Caco-2 (cell line): ENCODE results near the gene EZH2. TPM values are rescaled to one million over a fixed set of nuclear protein-coding genes. Genes with fewer than 3 reads are reported as not detected.

Experiments used
- BruUV-seq: library from RNA; stranded (reverse); fragments of 400-500 nt; replicated peaks from 2 replicates; lab custom pipeline; 2021; lab: Mats Ljungman, UMichigan
- CTCF ChIA-PET: fragments of 300-600 bp; sonication (Branson Sonifier 250); formaldehyde crosslinking; loops from one replicate; lab custom pipeline; 2022; ENCODE audit warnings: antibody characterized with exemption; lab: Charles Lee
- POLR2A ChIA-PET: fragments of 300-600 bp; sonication (Branson Sonifier 250); formaldehyde crosslinking; loops from one replicate; lab custom pipeline; 2022; ENCODE audit warnings: antibody characterized with exemption; lab: Charles Lee
- DNase-seq, 2 experiments: peaks; one replicate each; pipeline versions ENCODE4 v3.0.0 to v3.0.0-alpha.2; 2020 to 2022
- H3K27me3 ChIP-seq: replicated peaks from 2 replicates; pipeline ENCODE4 v1.6.0; 2011; ENCODE audit warnings: low read length; ENCODE audit not compliant: control insufficient read depth, insufficient read depth
- H3K36me3 ChIP-seq: 2 replicates; pipeline ENCODE4 v1.5.1; 2011; ENCODE audit warnings: low read length; ENCODE audit not compliant: control insufficient read depth, insufficient read depth
- H3K4me1 ChIP-seq: fragments of 250-450 bp; sonication (Bioruptor Pico); 2 replicates; pipeline ENCODE4 v1.5.1; 2020; ENCODE audit warnings: mild to moderate bottlenecking
- H3K4me3 ChIP-seq: 2 replicates; pipeline ENCODE4 v1.5.1; 2011; ENCODE audit warnings: low read depth, mild to moderate bottlenecking, control low read depth, low read length
- H3K9me3 ChIP-seq: fragments of 250-450 bp; sonication (Bioruptor Pico); 2 replicates; pipeline ENCODE4 v1.5.1; 2020; ENCODE audit warnings: mild to moderate bottlenecking, moderate library complexity
- H3K27ac Mint-ChIP-seq: one replicate; pipeline ENCODE4 v1.8.0; 2022; ENCODE audit warnings: mixed read lengths; ENCODE audit not compliant: unreplicated experiment
- H3K27me3 Mint-ChIP-seq: one replicate; pipeline ENCODE4 v1.8.0; 2022; ENCODE audit warnings: mixed read lengths; ENCODE audit not compliant: insufficient read depth, unreplicated experiment
- H3K36me3 Mint-ChIP-seq: one replicate; pipeline ENCODE4 v1.8.0; 2022; ENCODE audit warnings: mild to moderate bottlenecking, mixed read lengths; ENCODE audit not compliant: insufficient read depth, unreplicated experiment
- H3K4me1 Mint-ChIP-seq: one replicate; pipeline ENCODE4 v1.8.0; 2022; ENCODE audit warnings: low read depth, mixed read lengths; ENCODE audit not compliant: unreplicated experiment
- H3K4me3 Mint-ChIP-seq: one replicate; pipeline ENCODE4 v1.8.0; 2022; ENCODE audit warnings: mild to moderate bottlenecking, moderate library complexity, mixed read lengths; ENCODE audit not compliant: unreplicated experiment
- H3K9me3 Mint-ChIP-seq: one replicate; pipeline ENCODE4 v1.8.0; 2022; ENCODE audit warnings: mixed read lengths; ENCODE audit not compliant: unreplicated experiment
- CTCF ChIP-seq, 2 experiments: fragments of 200-600 bp in 1 of 2; IDR thresholded peaks; 1 replicate in 1 of 2; 2 replicates in 1 of 2; pipeline versions ENCODE4 v1.5.1 to v1.8.0; 2011 to 2022; ENCODE audit warnings: antibody characterized with exemption in 1 of 2, control low read depth in 1 of 2, inconsistent platforms in 1 of 2, low read depth in 1 of 2, low read length in 1 of 2, mild to moderate bottlenecking in 1 of 2, moderate library complexity in 1 of 2; ENCODE audit not compliant: insufficient read depth in 1 of 2, severe bottlenecking in 1 of 2, unreplicated experiment in 1 of 2
- intact Hi-C: fragments of 100-400 bp; cut with micrococcal nuclease; formaldehyde crosslinking; loops from one replicate; pipeline ENCODE4 v1.10.0; 2022; ENCODE audit not compliant: unreplicated experiment
- total RNA-seq: library from RNA; stranded (reverse); gene quantifications from 2 replicates; pipeline ENCODE4 v1.2.3, GENCODE V29; 2022

Gene EZH2
- total RNA-seq, 1 experiment from 2014 or later: 63.7 TPM

- H3K4me3 Mint-ChIP-seq: peak overlapping the region; percentile 95
- no peak for TF ChIP-seq CTCF (IDR thresholded peaks at IDR 0.05; ENCODE audit: insufficient read depth in 1 of 2, low read depth in 1 of 2, low read length in 1 of 2, severe bottlenecking in 1 of 2, unreplicated experiment in 1 of 2)
- H3K4me1 Mint-ChIP-seq: no peaks in the 10 kb centered on the region
- H3K36me3 Mint-ChIP-seq: peaks cover 29% of the 10 kb centered on the region
- H3K27me3 Mint-ChIP-seq: no peaks in the 10 kb centered on the region
- no peak for DNase-seq
- Histone ChIP-seq H3K36me3 (no peaks in the 10 kb centered on the region), H3K4me3 (peak overlapping the region; percentile 98; the same call in 1 of the 2 replicates), H3K9me3 (no peaks in the 10 kb centered on the region), H3K4me1 (peaks cover 6% of the 10 kb centered on the region; the same call in 1 of the 2 replicates), H3K27me3 (no peaks in the 10 kb centered on the region)
- POLR2A ChIA-PET: no interaction called here
- H3K9me3 Mint-ChIP-seq: no peaks in the 10 kb centered on the region
- no peak overlapping the region for H3K27ac Mint-ChIP-seq
- CTCF ChIA-PET: no interaction called here
- BruUV-seq: TSS peak; percentile 32
- intact Hi-C loops: loop anchor here (10.0 kb wide), 1 partner anchor 187 kb away; the partner anchor contains the start of gene CUL1
Observed at GRCh38 chr7:148882192-148882591, 1.9 kb downstream of the EZH2 start.

DNA sequence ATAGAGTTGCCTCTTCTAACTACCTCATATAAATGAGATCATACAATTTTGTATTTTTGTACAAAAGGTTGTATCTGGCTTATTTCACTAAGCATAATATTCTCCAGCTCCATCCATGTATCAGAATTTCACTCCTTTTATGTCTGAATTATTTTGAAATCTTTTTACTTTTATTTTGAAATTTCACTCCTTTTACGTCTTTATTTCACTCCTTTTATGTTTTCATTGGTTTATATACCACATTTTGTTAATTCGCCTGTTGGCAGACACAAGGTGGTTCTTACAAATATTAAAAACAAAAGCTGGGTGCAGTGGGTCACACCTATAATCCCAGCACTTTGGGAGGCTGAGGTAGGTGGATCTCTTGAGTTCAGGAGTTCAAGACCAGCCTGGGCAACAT lies 5.8 kb downstream of the EZH2 start:
- Mint-ChIP-seq H3K4me1 (no peaks in the 10 kb centered on the region), H3K4me3 (no peak overlapping the region), H3K36me3 (peaks cover 5% of the 10 kb centered on the region), H3K27me3 (no peaks in the 10 kb centered on the region), H3K27ac (no peak overlapping the region), H3K9me3 (no peaks in the 10 kb centered on the region)
- Histone ChIP-seq H3K9me3 (no peaks in the 10 kb centered on the region), H3K27me3 (no peaks in the 10 kb centered on the region), H3K4me3 (no peak overlapping the region), H3K4me1 (no peaks in the 10 kb centered on the region), H3K36me3 (no peaks in the 10 kb centered on the region)
- no TSS peak for BruUV-seq
- ChIA-PET POLR2A (no interaction called here), CTCF (no interaction called here)
- intact Hi-C loops: no loop called here
- TF ChIP-seq CTCF (IDR thresholded peaks at IDR 0.05; ENCODE audit: insufficient read depth in 1 of 2, low read depth in 1 of 2, low read length in 1 of 2, severe bottlenecking in 1 of 2, unreplicated experiment in 1 of 2): no peak
- no peak for DNase-seq

- intact Hi-C loops: no loop called here
- H3K27ac Mint-ChIP-seq: no peak overlapping the region
- POLR2A ChIA-PET: no interaction called here
Observed at GRCh38 chr7:148877517-148877916, 6.6 kb downstream of the EZH2 start.

More at GRCh38 chr7:148877517-148877916, 6.6 kb downstream of the EZH2 start:
- H3K9me3 ChIP-seq: no peaks in the 10 kb centered on the region
- Mint-ChIP-seq H3K36me3 (no peaks in the 10 kb centered on the region), H3K4me3 (no peak overlapping the region), H3K4me1 (no peaks in the 10 kb centered on the region), H3K27me3 (no peaks in the 10 kb centered on the region), H3K9me3 (no peaks in the 10 kb centered on the region)
- DNase-seq: no peak
- no peak overlapping the region for H3K4me3 ChIP-seq
- no peaks in the 10 kb centered on the region for H3K36me3 ChIP-seq
- H3K4me1 ChIP-seq: no peaks in the 10 kb centered on the region
- no peaks in the 10 kb centered on the region for H3K27me3 ChIP-seq
- CTCF ChIA-PET: no interaction called here
- BruUV-seq: no TSS peak
- no peak for TF ChIP-seq CTCF (IDR thresholded peaks at IDR 0.05; ENCODE audit: insufficient read depth in 1 of 2, low read depth in 1 of 2, low read length in 1 of 2, severe bottlenecking in 1 of 2, unreplicated experiment in 1 of 2)
